DMS53 treated with DMSO at 0.1 percent for 48 hours (cell line): ENCODE measurements around the gene AMOTL1.
"Not testable (repeated sequence)": the region's sequence is repeated elsewhere in the genome, so short reads cannot be mapped to it uniquely, and the experiment has no call there.

Experiments
- DNase-seq: peaks from one replicate; lab custom pipeline; 2025; ENCODE audit not compliant: unreplicated experiment; lab: John Stamatoyannopoulos, UW

The AMOTL1 gene

DNA sequence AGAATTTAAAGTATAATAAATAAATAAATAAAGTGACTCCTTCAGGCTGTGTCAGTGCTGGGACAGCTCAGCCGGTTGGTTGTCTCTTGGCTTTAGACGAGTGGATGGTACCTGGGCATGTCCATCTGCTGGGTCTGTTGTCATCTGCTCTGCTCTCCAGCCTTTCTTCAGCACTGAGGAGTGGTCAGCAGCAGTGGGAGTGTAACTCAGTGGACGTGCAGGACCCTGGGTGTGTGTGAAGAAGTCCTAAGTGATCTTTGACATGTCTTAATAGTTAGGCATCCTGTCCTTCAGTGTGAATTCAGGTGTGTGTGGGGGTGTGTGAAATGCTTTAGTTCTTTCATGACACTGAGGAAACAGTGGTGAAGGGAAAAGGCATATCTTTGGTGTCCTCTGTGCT is 24.3 kb downstream of the AMOTL1 start:
- DNase-seq, result no peak

DNA sequence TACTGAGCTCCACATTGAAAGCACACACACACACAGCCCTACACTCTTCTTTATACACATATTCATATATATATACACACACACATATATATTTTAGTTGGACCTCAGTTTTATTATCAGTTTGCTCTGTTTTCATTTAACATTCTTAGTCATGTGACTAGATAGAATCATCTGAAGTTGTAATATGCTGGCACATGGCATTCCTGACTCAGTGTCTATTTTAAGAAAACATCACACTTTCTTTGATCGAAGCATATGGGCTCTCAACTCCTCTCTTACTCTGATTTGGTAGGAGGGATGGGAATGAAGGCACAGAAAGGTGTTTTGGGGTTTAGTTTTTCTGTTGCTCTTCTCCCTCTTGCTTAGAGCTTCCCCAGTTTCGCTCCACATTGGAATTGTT is 24.8 kb downstream of the AMOTL1 start:
- no peak for DNase-seq

DNA sequence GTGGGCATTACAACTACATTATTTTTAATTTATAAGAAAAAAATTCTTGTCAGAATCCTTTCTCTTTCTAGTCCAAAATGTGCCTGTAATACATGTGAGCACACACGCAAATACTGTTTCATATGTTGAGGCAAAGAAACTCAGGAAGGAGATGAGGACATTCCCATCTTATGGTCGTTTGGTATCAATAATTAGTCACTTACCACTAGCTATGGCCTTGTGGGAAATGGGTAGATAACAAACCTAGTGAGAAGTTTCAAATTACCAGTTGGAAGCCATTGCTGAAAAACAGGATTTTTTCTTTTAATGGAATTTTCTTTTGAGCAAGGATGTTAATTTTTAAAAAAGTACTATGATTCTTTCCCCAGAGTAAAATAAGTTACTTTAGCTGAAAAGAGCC is 25.7 kb downstream of the AMOTL1 start:
- DNase-seq, result no peak

DNA sequence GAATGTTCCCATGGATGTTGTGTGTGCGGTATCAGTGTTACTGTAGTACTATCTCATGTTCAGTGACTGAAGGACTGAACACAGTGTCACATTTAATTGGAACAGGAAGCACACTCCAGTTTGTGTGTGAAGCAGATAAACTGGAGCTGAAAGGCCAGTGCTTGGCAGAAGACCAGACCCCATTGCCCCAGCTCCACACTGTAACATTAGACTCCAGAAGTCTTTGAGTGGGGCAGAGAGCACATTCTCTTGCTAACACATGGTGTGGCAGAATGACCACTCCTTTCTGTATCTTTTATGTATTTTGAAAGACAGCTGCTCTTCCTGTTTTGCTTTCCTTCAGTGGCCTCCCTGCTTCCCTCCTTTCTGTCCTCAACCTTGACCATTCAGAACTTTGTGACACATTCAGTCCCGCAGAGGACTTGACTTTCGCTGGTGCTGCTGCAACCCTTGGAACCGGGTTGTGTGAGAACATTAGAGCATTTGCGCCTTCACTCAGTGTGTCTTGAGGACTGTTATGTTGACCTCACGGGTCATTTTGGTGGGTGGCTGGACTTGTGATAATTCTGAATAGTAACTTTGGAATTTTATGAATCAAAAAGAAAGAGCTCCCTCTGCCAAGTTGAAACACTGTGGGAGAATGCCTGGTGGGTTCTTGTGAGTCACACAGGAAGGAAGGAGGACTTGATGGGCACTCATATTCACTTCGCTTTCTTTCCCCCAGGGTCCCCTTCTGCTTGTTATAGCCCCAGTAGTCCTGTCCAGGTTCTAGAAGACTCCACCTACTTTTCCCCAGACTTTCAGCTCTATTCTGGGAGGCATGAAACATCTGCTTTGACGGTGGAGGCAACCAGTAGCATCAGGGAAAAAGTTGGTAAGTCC is 26.4 kb downstream of the AMOTL1 start:
- DNase-seq, result no peak

DNA sequence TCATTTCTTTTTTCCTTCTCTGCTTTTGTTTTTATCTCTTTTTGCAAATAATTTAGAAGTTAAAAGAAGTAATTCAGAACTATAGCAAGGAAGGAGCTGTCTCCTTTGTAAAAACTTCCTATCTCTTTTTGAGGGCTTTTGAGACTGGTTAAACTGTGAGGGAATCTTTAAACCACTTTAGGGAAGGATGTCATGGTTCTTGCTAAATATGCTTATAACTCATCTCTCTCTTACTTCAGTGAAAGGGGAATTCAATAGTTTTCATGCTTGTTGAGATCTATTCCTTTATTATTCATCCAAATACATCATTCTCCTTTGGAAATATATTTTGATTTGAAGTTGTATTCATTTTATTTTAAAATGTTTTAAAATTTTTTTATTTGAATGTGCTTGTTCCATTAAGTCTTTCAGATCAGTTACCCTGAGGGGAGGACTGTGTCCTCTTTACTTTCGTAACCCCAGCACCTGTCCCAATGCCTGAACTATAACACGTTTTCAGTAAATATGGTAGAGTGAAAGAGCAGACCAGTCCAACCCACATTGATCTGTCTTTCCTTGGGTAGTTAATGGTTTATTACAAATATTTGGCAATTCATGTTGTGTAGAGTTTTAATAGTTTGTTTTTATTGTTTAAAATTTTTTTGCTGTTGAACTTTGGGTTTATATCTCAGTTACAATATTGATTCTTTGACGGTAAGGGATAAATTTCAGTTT is 27.5 kb downstream of the AMOTL1 start:
- DNase-seq, result no peak

DNA sequence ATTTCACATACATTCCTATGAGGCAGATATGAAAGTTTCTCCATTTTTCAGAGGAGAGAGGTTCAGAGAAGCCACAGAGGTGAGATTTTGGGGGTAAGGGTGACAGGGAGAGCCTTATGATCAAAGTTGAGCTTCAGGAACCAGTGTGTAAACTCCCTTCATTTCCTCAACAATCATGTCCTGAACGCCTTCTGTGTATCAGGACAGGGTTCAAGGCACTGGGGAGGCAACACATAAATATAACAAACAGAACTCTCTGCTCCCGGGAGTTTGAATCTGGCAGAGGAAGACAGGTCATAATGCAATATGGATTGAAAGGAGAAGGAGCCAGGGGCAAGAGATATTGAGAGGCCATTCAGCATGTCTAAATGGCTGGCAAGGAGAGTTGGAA is 28.0 kb downstream of the AMOTL1 start:
- no peak for DNase-seq

DNA sequence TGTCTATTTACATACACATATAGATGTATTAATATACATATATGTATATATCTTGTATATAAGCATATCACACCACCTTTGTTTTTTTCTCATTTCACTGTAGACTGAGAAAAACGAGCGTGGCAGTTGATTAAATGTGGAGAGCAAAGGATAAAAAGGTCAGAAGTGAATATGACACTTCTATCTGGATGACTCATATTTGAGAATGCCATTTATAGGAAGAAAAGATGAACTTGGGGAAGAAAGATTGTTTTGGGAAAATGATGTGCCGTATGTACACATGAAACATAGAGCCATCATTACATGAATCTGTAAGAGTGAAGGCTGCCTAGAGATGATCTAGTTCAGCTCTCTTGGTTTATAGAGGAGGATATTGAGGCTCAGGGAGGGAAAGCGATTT is 28.7 kb downstream of the AMOTL1 start:
- no peak for DNase-seq

DNA sequence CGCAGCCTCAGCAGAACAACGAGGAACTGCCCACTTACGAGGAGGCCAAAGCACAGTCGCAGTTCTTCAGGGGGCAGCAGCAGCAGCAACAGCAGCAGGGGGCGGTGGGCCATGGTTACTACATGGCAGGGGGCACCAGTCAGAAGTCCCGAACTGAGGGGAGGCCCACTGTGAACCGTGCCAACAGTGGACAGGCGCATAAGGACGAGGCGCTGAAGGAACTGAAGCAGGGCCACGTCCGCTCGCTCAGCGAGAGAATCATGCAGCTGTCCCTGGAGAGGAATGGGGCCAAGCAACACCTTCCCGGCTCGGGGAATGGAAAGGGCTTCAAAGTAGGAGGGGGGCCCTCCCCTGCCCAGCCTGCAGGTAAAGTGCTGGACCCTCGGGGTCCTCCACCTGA is 31.6 kb downstream of the AMOTL1 start:
- DNase-seq, result no peak

DNA sequence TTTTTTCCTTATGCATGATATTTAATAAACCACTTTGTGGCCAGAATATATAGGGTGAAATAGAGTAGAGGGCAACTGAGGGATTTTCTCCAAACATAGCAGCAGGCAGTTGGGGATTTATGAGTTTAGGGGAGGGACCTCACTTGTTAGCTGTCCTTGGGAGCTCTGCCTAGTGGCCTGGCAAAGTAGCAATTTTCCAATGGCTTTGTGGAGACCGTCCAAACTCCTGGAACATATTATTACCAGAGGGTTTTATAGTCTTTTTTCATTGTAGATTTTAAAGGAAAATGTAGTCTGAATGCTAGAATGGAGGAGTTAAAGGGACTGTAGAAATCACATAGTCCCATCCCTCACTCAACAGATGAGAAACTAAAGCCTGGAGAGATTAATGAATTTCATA is 32.3 kb downstream of the AMOTL1 start:
- no peak for DNase-seq

DNA sequence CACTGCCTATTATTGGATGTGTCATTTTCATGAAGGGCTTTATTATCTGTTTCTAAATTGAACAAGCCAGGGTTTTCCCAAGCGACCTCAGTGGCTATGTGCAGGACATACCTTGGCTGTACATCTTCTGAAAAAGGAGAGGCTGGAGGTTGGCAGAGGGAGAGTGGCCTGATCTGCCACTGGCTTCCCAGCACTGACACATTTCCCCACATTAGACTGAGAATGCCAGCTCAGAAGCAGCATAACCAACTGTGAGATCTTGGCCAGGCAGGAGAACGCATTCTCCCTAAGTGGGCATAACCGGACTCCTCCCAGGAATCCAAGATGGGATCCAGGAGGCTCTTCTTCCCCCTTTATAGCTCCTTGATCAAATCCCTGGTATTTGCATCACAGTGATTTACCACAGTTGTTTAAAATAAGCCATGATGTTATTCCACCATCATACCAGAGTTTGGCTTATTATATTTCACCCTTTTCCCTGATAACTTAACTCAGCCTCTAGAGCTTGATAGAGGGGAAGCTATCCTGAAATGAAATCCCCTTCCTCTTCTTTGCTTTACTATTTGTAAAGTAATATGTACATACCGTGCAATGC is 33.8 kb downstream of the AMOTL1 start:
- no peak for DNase-seq

DNA sequence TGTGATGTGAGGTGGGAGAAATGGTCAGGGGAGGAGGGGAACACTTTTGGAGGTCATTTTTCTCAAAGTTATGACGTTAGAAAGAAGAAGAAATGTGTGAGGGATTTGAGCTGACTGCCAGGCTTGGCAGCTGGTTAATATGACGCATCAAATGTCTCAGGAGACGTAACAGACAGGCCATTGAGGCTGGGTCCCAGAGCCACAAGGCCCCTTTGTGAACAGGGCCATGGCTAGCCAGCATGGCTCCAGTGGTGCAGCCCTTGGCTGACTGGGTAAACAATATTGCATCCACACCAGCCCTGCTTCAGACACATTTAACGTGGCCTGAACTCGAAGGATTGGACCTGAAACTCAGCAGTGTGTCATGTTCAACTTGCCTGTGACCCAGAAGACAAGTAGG is 34.3 kb downstream of the AMOTL1 start:
- DNase-seq, result no peak

DNA sequence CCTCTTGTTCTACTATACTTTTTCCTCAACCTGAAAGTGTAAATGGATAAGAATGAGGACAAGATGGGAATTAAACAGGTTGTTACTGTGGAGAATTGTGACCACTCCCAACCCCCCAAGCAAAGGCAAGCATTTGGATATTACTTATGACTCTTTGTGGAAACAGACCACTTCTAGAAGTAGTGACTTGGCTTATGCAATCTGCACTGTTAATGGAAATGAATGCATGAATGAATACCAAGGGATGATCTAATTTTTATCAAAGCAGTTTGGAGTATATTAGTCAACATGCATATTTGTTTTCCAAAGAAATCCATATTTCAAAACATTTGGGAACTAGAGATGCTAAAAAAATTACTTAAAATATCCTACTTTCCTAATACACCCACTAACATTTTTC is 35.3 kb downstream of the AMOTL1 start:
- DNase-seq, result no peak

DNA sequence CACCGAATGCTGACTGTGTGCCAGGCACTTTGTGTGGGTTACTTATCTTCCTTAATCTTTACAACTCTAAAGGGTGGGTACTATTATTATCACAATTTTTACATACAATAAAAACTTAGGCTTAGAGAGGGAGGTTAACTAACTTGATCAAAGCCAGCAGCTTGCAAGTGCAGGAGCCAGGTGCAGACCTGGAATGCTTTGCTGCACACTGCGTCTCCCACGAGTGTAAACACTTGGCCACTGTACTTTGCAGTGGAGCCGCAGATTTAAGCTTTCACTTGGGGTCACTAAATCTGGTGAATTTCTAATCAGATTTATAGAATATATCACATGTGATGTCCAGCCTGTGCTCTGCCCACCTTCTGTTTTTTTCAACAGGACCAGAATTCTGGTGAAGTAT is 36.7 kb downstream of the AMOTL1 start:
- DNase-seq, result no peak

DNA sequence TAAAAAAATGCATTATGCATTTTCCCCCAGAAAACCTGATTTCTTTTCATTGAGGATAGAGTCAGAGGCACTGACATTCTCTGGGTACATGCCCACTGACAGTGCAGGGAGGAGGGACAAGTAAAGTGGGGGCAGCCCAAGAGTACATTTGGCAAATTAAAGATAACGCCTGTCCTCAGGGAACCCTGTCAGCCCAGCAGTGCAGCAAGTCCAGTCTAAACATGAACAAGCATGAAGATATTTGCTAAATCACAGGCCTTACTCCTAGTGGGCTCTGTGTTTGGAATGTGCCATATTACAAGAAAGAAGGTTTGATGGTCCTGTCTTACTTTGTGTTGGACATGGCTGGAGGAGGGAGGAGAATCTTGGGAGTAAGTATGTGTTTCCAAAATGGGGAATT is 37.9 kb downstream of the AMOTL1 start:
- DNase-seq, result no peak

DNA sequence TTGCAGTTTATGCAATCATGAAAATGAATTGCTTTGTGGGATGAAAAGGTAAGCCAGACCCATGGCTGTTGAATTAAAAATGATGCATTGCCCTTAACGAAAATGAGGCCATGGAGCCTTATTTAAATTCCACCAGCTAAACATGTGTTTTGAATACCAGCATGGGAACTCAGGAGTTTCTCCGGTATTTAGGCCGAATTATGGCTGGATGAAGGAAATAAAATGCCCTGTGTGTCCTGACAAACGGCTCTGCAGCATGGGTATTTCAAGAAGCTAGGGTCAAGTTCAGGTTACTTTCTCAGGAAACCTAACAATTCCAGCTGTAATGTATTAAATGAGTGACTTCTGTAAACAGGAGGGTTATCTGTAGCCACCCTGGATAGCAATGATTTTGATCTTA is 38.3 kb downstream of the AMOTL1 start:
- no peak for DNase-seq

DNA sequence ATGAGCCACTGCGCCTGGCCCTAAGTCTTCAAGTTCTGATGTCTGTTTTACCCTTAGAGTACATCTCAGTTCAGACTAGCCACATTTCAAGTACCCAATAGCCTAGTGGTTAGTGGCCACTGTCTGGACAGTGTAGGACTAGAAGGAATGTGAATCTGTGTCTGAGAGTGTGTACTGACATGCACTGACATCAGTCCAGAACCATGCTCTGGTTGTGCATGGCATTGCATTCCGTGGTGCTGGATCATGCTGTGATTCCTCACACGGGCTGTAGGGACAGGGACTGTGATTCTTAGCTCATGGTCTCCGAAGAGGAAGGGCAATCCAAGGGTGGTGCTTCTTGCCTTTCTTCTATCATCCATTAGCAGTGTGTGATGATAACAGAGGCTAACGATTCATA is 41.1 kb downstream of the AMOTL1 start:
- DNase-seq, result no peak

DNA sequence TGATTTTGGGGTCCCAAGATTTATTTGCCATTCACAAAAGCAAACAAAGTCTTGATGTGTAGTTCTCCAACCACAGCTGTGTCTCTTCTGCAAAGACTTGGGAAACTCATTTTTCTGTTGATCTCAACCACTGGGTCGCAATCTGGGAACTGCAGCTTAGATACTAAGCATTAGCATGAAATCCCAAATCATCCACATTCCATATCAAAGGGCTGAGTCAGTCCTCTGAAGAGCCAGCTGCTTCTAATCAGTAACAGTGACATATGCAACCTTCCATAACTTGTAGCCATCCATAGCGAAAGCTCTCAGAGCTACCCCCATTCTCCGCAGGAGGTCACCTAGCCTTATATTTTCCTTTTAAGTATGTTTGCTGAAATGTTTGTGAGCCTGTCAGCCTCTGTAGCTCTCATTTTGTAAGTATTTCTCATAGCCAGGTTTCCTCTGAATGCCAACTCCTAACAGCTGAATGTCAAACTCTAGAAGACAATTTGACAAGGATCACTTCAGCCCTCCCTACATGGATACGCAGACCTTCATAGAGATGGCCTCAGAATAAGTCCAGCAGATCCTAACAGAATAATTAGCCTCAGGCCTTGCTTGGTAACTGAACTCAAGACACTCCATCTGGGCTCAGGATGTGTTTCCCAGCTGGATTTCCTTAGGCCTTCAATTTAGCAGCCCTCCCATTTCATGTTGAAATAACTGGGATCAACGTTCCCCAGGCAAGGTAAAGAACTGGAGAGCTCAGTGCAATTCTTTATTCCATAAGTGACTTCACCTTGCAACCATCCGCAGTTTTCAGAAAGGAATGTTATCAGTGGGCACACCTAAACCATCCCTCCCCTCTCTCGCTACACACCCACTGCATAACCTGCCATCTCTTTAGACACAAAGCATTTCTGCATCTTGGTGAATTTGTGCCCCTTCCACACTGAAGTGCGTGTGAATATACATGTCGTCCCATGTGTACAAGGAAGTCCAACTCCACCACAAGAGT is 44.9 kb downstream of the AMOTL1 start:
- DNase-seq, result not testable (repeated sequence)

DNA sequence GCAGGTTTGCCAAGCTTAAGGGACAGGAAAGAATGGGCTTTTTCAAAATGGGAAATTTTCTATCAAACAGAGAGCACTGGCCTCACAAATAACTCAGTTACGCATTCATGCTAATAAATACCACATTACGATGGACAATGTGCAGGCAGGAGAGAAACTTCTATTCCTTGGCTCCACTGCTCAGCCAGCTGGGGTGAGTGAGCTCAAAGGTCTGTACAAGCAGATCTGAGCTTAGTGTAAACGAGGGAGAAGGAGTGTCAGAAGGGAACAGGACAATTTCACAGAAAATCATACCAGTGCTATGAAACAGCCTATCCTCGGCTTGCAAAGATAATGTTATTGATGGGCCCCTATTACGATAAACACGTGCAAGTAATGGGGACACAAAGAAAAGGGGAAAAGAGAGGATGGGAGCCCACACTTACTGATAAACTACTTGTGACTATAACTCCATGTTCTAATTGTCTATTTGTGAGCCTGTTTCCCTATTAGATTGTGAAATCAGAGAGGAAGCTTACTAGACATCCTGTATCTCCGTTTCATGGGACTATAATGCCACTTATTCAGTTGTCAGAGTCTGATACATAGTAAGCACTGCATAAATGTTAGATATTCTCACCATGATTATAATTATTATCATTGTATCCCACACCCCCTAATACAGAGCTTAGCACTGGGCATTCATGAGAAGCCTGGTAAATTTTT is 46.3 kb downstream of the AMOTL1 start:
- no peak for DNase-seq

DNA sequence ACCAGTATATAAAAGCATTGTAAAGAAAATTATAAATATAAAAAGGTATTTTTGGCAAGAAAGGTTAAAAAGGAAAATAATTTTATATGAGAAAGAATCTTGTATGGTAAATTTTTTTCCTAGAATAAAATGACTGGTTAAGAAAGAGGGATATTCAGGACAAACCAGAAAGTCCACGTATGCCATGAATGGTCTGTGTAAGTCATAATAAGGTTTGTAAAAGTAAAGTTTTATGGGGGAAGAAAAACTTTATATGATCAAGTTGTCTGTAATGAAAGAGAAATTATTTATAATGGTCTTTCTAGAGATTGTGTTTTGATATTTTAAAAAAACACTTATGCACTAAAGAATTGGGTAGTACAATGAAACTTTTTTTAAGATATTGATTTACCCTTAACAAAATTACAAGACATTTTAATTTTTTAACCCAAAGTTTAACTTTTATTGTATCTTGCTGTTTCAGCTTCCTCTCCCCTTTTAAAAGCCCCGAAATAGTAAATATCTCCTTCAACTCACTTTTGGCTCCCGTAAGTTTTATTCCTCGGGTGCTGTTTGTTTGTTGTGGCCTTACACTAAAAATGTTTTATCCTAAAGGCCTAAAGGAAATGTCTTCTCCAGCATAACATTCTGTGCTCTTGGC is 47.7 kb downstream of the AMOTL1 start:
- DNase-seq, result no peak

DNA sequence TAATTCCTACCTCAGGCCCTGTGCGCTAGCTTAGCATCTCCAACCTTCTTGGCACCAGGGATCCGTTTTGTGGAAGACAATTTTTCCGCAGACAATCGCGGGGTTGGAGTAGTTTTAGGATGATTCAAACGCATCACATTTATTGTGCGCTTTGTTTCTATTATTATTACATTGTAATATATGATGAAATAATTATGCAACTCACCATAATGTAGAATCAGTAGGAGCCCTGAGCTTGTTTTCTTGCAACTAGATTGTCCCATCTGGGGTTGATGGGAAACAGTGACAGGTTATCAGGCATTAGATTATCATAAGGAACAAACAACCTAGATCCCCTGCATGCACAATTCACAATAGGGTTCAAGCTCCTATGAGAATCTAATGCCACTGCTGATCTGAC is 52.3 kb downstream of the AMOTL1 start:
- DNase-seq, result no peak
